ENCODE data around the gene SIL1.
"Not testable (repeated sequence)": the region's sequence is repeated elsewhere in the genome, so short reads cannot be mapped to it uniquely, and the experiment has no call there.

The SIL1 gene

GRCh38 chr5:139232147-139232724, 34.1 kb upstream of the SIL1 start:
- no peak for DNase-seq (ENCODE audit: low read depth)
- no peak overlapping the region for H3K4me3 ChIP-seq (ENCODE audit: low read depth, low read length)
- TF ChIP-seq CTCF (IDR thresholded peaks at IDR 0.05; ENCODE audit: control insufficient read depth, extremely low read depth, insufficient read depth), result no peak

DNA sequence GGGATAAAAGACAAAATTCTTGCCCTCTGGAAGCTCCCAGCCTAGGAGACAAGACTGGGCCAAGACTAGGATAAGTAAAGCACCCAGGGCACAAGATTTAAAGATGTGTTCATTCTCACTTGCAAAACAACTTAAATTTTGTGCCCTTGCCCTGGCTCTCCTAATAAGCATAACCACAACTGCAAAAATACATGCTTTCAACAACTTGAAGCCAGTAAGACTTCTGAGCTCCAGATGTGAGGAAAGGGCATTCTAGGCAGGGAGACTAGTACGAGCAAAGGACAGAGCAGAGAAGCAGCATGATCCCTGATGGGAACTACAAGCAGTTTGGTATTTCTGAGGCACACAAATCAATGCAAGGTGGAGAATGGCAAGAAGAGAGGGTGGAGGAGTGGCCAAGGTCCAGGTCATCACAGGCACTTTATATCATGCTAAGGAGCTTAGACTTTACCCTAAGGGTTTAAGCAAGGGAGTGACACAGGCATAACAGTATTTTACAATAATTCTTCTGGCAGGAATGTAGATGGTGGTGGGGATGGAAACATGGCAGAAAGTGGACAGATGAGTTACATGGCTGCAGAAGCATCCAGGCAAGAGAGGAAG, 30.1 kb upstream of the SIL1 start:
- no peak overlapping the region for H3K4me3 ChIP-seq (ENCODE audit: low read depth, low read length)
- no peak for TF ChIP-seq CTCF (IDR thresholded peaks at IDR 0.05; ENCODE audit: control insufficient read depth, extremely low read depth, insufficient read depth)
- DNase-seq (ENCODE audit: low read depth), result no peak

- peak; percentile 67 for DNase-seq (ENCODE audit: low read depth)
- no peak overlapping the region for H3K4me3 ChIP-seq (ENCODE audit: low read depth, low read length)
- TF ChIP-seq CTCF (IDR thresholded peaks at IDR 0.05; ENCODE audit: control insufficient read depth, extremely low read depth, insufficient read depth), result no peak
These were observed 28.0 kb upstream of the SIL1 start for GRCh38 chr5:139226131-139226530.

GRCh38 chr5:139223481-139223880, 25.3 kb upstream of the SIL1 start:
- TF ChIP-seq CTCF (IDR thresholded peaks at IDR 0.05; ENCODE audit: control insufficient read depth, extremely low read depth, insufficient read depth), result no peak
- no peak overlapping the region for H3K4me3 ChIP-seq (ENCODE audit: low read depth, low read length)
- no peak for DNase-seq (ENCODE audit: low read depth)

- no peak for DNase-seq (ENCODE audit: low read depth)
- no peak overlapping the region for H3K4me3 ChIP-seq (ENCODE audit: low read depth, low read length)
- no peak for TF ChIP-seq CTCF (IDR thresholded peaks at IDR 0.05; ENCODE audit: control insufficient read depth, extremely low read depth, insufficient read depth)
These were observed 24.2 kb upstream of the SIL1 start for GRCh38 chr5:139222346-139222745.

- not testable (repeated sequence) for DNase-seq (ENCODE audit: low read depth); H3K4me3 ChIP-seq (ENCODE audit: low read depth, low read length)
These were observed 19.9 kb upstream of the SIL1 start for GRCh38 chr5:139218038-139218437.

- TF ChIP-seq CTCF (IDR thresholded peaks at IDR 0.05; ENCODE audit: control insufficient read depth, extremely low read depth, insufficient read depth), result no peak
- no peak for DNase-seq (ENCODE audit: low read depth)
- no peak overlapping the region for H3K4me3 ChIP-seq (ENCODE audit: low read depth, low read length)
These were observed 17.2 kb upstream of the SIL1 start for GRCh38 chr5:139215107-139215975.

All from LNCaP clone FGC (cell line).